Testis (tissue), 2 donors: ENCODE results near the gene ANKRD11.

Experiments used
- CTCF ChIP-seq, 3 experiments: fragments of 450-650 bp in 2 of 3; fragments of 200-600 bp in 1 of 3; sonication (generic) in 1 of 3; IDR thresholded peaks; one replicate each; pipeline ENCODE4 v1.5.1; 2016 to 2019; ENCODE audit warnings: antibody characterized with exemption in 3 of 3, mild to moderate bottlenecking in 2 of 3, moderate library complexity in 1 of 3
- POLR2A ChIP-seq: fragments of 450-650 bp; IDR thresholded peaks from one replicate; pipeline ENCODE4 v1.6.1; 2017; ENCODE audit warnings: antibody characterized with exemption, mild to moderate bottlenecking, moderate library complexity

- TF ChIP-seq CTCF (IDR thresholded peaks at IDR 0.05) (no peak), POLR2A (no peak)
These were observed 158.0 kb downstream of the ANKRD11 start for GRCh38 chr16:89332243-89332901.
